Testis (tissue), 3 donors: Measurements from ENCODE around the gene RAD51D. TPM values are rescaled to one million over a fixed set of nuclear protein-coding genes. Genes with fewer than 3 reads are reported as not detected.
"Not testable (repeated sequence)": the region's sequence is repeated elsewhere in the genome, so short reads cannot be mapped to it uniquely, and the experiment has no call there.

Source experiments
- DNase-seq: peaks from one replicate; pipeline ENCODE4 v3.0.0-alpha.2; 2019
- H3K27ac ChIP-seq, 2 donors: fragments of 200-600 bp; sonication (generic); one replicate each; pipeline ENCODE4 v1.5.1; 2019
- H3K27me3 ChIP-seq: fragments of 200-600 bp; sonication (generic); one replicate; pipeline ENCODE4 v1.5.1; 2019
- H3K36me3 ChIP-seq: fragments of 200-600 bp; sonication (generic); one replicate; pipeline ENCODE4 v1.5.1; 2017; ENCODE audit warnings: low read depth; ENCODE audit errors: missing control alignments
- H3K4me1 ChIP-seq: fragments of 200-600 bp; sonication (generic); one replicate; pipeline ENCODE4 v1.5.1; 2019
- H3K4me3 ChIP-seq, 2 donors: fragments of 200-600 bp; sonication (generic); one replicate each; pipeline ENCODE4 v1.5.1; 2017 to 2019
- H3K9me3 ChIP-seq: fragments of 200-600 bp; sonication (generic); one replicate; pipeline ENCODE4 v1.5.1; 2017
- CTCF ChIP-seq, 3 experiments: fragments of 450-650 bp in 2 of 3; fragments of 200-600 bp in 1 of 3; sonication (generic) in 1 of 3; IDR thresholded peaks; one replicate each; pipeline ENCODE4 v1.5.1; 2016 to 2019; ENCODE audit warnings: antibody characterized with exemption in 3 of 3, mild to moderate bottlenecking in 2 of 3, moderate library complexity in 1 of 3
- POLR2A ChIP-seq: fragments of 450-650 bp; IDR thresholded peaks from one replicate; pipeline ENCODE4 v1.6.1; 2017; ENCODE audit warnings: antibody characterized with exemption, mild to moderate bottlenecking, moderate library complexity
- whole genome bisulfite sequencing, 2 donors: methylation state at CpG; one replicate each; pipeline ENCODE4 v1.1.5; 2018; 5-methylcytosine and 5-hydroxymethylcytosine counted together
- intact Hi-C: fragments of 100-400 bp; cut with DNase I; formaldehyde crosslinking; loops from one replicate; pipeline ENCODE4 v1.15.1; 2023; ENCODE audit warnings: low total_unique reads
- polyA plus RNA-seq: library from polyadenylated mRNA; stranded (reverse); fragments of 350-450 nt; fragmentation: Illumina TruSeq; extraction: RNeasy Lipid Tissue Mini Kit (QIAGEN cat#74804); gene quantifications from one replicate; pipeline ENCODE4 v1.2.3, GENCODE V29; 2014; ENCODE audit warnings: low read depth, low replicate concordance; ENCODE audit not compliant: insufficient read depth
- total RNA-seq, 2 donors: library from RNA; depleted of rRNA; stranded (reverse); fragments of >200 nt; gene quantifications; one replicate each; pipeline ENCODE4 v1.2.3, GENCODE V29; 2016

The RAD51D gene
- total and polyA plus RNA-seq, 3 donors from 2014 or later: 16.8 to 24.3 (median 18.4) TPM

GRCh38 chr17:35116845-35117244 is 2.8 kb downstream of the RAD51D start:
- Histone ChIP-seq H3K4me3 (no peak overlapping the region), H3K4me1 (peaks cover 4% of the 10 kb centered on the region), H3K27ac (no peak overlapping the region), H3K36me3 (no peaks in the 10 kb centered on the region), H3K27me3 (no peaks in the 10 kb centered on the region), H3K9me3 (no peaks in the 10 kb centered on the region)
- no peak for TF ChIP-seq CTCF (IDR thresholded peaks at IDR 0.05)
- TF ChIP-seq POLR2A: no peak
- WGBS, 2 donors: 86% methylated on average over 12 of the region's 12 CpGs
- intact Hi-C loops: no loop called here
- DNase-seq: no peak

- H3K9me3 ChIP-seq, H3K27ac ChIP-seq, H3K4me1 ChIP-seq, H3K27me3 ChIP-seq, H3K36me3 ChIP-seq, DNase-seq, intact Hi-C loops, H3K4me3 ChIP-seq: not testable (repeated sequence)
- 93 to 99% methylated on average over 17 of the region's 17 CpGs for WGBS, 2 donors
These were observed 8.9 kb downstream of the RAD51D start for GRCh38 chr17:35110791-35111190.

GRCh38 chr17:35104844-35105450 is 14.7 kb downstream of the RAD51D start:
- no peaks in the 10 kb centered on the region for H3K4me1 ChIP-seq
- intact Hi-C loops: no loop called here
- DNase-seq: no peak
- TF ChIP-seq POLR2A (no peak), CTCF (IDR thresholded peaks at IDR 0.05) (no peak)
- H3K36me3 ChIP-seq: no peaks in the 10 kb centered on the region
- 94 to 99% methylated on average over 5 of the region's 5 CpGs for WGBS, 2 donors
- H3K27me3 ChIP-seq: no peaks in the 10 kb centered on the region
- no peak overlapping the region for H3K27ac ChIP-seq
- no peaks in the 10 kb centered on the region for H3K9me3 ChIP-seq
- H3K4me3 ChIP-seq: no peak overlapping the region

- no peak for TF ChIP-seq CTCF (IDR thresholded peaks at IDR 0.05)
- TF ChIP-seq POLR2A: no peak
- no peaks in the 10 kb centered on the region for H3K36me3 ChIP-seq
- no peak overlapping the region for H3K4me3 ChIP-seq
- 69 to 76% methylated on average over 2 to 5 of the region's 5 CpGs for WGBS, 2 donors
- intact Hi-C loops: no loop called here
- DNase-seq: no peak
- H3K27ac ChIP-seq: no peak overlapping the region
- H3K4me1 ChIP-seq: no peaks in the 10 kb centered on the region
- H3K9me3 ChIP-seq: no peaks in the 10 kb centered on the region
- no peaks in the 10 kb centered on the region for H3K27me3 ChIP-seq
These were observed 16.4 kb downstream of the RAD51D start for GRCh38 chr17:35103271-35103670.

GRCh38 chr17:35101725-35102124 is 17.9 kb downstream of the RAD51D start:
- no peak for DNase-seq
- Histone ChIP-seq H3K27ac (no peak overlapping the region), H3K4me3 (no peak overlapping the region), H3K36me3 (no peaks in the 10 kb centered on the region), H3K4me1 (no peaks in the 10 kb centered on the region), H3K27me3 (no peaks in the 10 kb centered on the region), H3K9me3 (no peaks in the 10 kb centered on the region)
- 93 to 94% methylated on average over 2 of the region's 2 CpGs for WGBS, 2 donors
- intact Hi-C loops: no loop called here
- TF ChIP-seq CTCF (IDR thresholded peaks at IDR 0.05) (no peak), POLR2A (no peak)
